ENCODE data around the gene AP2A2.

The AP2A2 gene

DNA sequence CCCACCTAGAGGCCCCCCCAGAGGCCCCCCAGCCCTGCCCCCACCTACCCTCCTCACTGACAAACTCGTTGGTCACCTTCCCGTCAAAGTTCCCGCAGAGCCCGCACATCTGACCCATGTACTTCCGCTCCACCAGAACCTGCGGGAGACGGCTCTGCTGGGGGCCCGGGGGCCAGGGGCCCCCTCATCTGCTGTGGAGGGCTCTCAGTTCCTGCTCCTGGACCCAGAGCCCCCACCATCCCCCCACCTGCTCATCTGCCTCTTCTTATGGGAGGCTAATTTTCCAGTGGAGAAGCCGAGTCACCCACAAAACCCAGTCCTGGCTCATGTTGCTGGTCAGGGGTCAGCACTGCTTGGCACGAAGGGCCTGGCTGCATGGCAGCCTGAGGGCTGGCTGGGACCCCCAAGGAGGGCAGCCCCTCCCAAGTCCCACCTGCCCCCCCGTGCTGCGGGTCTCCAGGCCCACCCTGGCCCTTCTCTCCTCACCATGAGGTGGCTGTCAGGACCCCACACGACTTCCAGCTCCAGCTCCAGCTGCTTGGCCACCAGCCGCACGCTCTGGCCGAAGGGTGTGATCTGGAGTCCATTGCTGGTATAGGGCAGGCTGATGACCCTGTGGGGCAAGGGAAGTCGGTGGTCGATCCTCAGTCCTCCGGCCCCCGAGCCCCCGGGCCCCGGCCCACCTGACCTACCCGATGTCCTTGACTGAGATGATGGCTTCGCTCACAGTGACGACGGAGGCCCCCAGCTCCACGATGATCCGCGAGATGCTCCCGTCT, 105.6 kb downstream of the AP2A2 start:
- DNase-seq: no peak

DNA sequence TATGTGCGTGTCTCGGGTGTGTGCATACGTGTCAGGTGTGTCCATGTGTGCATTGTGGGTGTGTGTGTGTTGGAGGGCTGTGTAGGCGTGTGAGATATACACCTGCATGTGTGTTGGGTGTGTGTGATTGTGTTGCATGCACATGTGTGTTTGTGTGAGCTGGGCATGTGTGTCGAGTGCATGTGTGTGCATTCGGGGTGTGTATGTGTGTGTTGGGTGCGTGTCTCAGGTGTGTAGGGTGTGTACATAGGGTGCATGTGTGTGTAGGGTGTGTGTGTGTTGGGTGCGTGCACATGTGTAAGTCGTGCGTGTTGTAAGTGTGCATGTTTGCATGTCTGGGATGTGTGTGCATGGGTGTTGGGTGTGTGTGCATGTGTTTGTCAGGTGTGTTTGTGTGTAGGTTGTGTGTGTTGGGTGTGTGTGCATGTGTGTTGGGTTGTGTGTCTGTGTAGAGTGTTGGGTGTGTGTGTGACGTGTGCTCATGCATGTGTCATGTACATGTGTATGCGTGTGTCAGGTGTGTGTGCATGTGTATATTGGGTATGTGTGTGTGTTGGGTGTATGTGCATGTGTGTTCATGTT, 106.7 kb downstream of the AP2A2 start:
- no peak for DNase-seq

DNA sequence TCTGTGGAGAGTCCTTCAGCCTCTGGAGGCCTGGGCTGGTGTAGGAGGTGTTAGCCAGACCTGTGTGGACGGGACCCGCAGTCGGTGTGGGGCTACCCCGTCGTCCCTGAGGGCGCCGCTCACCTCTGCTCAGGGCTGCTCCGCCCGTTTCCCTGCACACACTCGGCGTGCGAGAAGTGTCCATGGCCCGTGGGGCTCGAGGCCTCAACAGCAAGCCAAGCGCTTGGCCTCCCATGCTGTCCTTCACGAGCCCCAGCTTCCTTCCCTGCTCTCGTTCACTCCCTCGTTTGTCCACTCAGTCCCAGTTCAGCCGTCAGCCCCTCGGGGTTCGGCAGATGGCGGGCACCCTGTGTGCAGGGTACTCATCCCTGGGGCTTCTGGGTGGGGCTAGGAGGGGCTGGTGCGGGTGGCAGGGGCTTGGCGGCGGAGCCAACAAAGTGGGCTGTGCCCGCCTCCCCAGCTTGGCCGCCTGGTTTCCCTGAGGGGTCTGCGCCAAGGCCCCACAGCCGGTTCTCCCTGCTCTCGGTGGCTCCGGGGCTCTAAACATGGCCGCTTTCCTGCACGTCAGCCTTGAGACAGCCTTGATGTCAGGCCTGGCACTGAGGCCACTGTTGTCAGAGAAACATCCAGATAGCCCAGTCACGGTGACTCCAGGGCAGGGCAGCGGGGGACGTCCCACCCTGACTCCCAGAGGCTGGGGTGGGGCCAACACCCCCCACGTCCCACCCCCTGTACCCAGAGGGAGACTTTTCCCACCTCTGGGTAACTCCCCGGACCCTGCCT, 107.5 kb downstream of the AP2A2 start:
- no peak for DNase-seq

GRCh38 chr11:1034001-1034400, 108.3 kb downstream of the AP2A2 start:
- no peak for DNase-seq

DNA sequence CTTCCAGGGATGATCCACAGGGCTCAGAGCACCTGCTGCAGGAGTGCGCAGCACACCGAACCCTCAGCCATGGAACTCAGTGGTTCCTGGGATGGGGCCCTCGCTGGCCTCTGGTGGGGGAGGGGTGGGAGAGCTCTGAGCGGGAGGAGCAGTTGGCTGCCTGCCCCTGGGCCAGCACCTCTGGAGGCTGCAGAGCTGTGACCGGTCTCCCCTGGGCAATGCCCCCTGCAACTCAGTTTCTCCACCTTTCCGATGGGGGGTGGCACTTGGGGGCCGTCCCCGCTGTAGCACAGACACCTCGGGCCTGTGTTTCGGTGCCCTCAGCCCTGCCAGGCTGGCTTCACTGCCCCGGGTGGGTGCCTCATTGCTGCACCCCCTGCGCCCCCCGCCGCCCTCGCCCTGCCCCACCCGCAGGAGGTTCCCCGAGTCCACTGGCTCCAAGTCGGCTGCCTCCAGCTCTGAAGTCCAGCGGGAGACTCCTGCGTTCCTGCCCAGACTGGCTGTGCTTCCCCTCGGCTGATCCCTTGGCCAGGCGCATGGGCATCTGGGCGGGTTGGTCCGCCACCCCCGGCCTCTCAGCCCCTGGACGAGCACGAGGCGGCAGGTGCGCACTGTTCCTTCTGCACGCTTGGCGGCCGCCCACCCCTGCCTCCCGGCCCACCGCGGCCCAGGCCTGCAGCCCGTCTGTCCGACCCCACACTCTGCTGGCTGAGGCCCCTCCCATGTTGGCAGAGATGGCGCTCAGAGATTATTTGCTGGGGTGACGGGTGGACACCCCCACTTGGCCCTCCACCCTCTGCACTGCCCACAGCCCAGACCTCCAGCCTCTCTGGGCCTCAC, 109.0 kb downstream of the AP2A2 start:
- no peak for DNase-seq

- DNase-seq: no peak
Measured at GRCh38 chr11:1035577-1036283, 110.1 kb downstream of the AP2A2 start.

DNA sequence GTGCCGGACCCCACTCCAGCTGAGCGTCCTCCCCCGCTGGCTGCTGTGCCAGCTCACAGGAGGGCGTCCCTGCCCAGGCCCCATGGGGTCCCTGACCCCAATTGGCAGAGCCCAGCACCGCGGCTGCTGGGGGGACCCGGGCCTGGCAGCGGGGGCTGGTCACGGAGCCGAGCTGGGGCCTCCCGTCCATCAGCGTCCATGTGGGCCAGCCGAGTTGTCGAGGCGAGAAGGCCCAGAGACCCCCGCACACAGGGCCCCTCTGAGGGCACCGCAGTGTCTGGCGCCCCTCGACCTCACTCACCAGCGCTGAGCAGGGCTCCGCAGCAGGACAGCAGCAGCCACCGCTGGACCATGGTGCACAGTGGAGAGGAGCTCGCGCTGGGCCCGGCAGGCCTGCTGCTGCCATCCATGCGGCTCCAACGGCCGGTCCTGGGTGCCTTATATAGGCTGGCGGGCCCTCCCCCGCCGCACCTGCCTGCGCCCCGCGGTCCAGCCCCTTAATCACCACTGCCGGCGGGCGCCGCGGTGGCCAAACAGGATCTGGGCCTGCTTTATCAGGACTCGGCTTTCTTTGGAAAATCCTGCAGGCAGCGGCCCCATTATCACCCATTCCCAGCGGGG, 110.7 kb downstream of the AP2A2 start, which contains the start of gene MUC6:
TSS of gene MUC6 (minus strand) at position 416 of the 621 bp plus-strand sequence. CDS start at position 353, 63 bp downstream.
- DNase-seq: no peak

DNA sequence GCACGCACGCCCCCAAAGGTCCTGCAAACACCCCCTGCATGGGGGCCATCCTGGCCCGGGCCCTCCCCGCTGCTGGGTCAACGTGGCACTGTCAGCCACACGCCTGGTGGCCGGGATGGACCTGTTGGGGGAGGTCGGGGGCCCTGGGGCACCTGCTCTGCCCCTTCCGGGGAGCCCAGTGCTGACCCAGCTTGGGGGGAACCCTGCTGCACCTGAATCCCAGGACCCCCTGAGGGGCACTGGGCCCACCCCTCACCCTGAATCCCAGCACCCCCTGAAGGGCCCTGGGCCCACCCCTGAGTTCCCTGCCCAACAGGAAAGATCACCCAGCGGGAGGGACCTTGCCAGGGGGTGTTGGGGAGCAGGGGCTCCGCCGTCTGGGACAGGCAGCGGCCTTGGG, 111.3 kb downstream of the AP2A2 start:
- DNase-seq: no peak

DNA sequence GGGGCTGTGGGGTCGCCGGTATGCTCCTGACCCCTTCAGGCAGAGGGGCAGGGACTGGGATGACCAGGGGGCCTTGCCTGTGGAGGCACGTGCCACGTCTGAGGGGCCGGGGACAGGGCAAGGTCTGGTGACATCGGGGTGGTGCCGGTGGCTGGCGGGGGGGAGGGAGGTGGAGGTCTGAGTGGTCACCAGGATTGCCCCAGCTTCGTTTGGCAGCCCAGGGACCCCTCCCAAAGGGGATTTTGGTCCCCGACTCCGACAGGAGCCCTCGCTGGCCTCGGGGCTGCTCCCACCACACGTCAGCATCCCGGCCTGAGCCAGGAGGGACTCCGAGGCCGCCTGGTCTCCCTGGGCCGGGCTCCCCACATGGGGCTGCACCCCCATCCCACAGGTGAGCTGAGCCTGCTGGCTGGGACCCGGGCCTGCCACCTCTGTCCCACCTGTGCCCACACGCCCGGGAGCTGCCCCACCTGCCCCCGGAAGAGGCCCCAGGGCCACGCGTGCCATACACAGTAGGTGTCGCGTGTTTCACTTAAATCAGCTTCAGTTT, 111.9 kb downstream of the AP2A2 start:
- DNase-seq: no peak

DNA sequence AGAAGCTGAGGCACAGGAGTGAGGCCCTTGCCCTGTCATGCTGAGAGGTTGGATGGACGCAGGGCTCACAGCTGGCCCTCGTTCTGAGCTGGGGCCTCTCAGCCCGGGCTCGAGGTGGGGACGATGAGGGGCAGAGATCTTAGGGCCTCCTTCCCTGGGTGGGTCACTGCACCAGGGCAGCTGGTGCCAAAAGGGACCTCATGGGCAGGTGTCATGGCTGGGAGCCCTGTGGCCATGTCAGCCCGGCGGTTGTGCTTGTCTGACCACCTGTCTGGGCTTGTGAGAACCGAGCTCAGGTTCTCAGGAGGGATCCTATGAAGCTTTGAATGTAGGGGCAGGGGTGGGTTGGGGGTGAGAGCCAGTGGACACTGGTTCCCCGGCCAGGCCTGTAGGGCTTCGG, 112.7 kb downstream of the AP2A2 start:
- no peak for DNase-seq

DNA sequence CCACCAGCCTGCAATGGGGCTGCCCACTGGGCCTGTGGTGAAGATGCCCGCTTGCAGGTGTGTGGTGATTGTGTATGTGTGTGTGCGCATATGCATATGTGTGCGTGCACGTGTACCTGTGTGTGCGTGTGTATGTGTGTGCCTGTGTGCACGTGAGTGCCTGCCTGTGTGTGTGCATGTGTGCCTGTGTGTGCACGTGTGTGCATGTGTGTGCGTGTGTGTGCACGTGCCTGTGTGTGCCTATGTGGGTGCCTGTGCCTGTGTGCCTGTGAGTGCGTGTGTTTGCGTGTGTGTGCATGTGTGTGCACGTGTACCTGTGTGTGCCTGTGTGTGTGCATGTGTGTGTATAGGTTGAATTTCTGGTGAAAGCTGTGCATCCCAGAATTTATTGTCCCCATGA, 113.3 kb downstream of the AP2A2 start:
- no peak for DNase-seq

GRCh38 chr11:1039481-1040427, 114.1 kb downstream of the AP2A2 start:
- no peak for DNase-seq

DNA sequence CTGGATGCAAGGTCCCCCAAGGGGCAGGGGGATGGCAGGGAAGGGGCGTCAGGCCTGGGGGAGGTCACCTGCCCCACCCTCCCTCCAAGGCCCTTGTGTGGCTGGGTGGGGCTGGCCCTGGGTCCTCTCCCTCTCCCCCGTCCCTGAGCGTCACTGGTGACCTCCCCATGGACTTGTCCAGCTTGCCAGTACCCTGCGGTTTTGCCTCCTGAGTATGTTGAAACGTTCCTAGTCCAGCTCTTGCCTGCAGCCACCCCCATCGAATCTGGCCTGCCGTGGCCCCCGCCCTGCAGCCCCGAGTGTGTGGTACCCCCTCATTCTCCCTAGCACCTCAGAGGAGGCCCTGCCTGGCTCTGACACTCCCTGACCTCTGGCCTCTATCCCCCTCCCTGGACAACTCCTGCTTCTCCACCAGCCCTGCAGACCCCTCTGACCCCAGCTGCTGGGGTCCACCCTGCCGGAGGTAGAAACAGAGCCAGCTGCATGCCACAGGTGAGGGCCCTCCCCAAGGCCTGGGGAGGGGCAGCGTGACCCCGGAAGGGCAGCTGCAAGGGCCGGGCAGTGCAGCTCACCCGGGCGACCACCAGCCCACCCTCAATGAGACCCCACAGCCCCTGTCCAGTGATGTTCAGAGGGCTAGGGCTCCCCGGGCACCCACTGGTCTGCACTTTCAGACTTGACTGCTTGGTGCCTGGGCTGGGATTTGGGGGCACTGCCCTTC, 114.9 kb downstream of the AP2A2 start:
- no peak for DNase-seq

DNA sequence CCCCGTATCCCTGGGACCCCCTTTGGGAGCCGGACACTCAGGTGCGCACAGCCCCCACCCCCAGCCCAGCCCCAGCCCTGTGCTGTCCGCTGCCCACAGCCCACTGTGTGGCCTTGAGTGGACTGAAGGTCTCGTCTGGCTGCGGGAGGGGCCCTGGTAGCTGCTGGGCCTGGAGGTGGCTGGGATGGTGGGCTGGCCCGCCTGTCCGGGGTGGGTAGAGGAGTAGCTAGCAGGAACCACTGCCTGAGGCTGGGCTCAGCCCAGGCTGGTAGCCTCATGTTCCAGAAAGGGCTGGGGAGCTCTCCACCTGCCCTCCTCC, 115.4 kb downstream of the AP2A2 start:
- no peak for DNase-seq

DNA sequence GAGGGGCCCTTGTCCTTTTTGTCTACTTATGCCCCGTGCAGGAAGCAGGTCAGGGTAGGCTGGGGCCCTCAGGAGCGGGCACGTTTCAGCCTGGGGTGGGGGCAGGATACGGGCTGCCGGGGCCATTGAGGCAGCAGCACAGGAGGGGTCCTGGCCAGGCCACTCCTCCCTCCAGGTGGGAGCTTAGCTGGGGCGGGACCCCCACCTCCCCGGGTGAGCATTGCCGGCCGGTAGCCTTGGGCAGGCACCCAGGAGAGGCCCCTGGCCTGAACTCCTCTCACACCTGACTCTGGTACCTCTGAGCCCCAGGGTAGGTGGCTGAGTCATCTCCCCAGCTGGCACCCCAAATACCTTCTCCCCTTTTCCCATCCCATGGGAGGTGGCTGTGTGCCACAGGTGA, 115.8 kb downstream of the AP2A2 start:
- no peak for DNase-seq

DNA sequence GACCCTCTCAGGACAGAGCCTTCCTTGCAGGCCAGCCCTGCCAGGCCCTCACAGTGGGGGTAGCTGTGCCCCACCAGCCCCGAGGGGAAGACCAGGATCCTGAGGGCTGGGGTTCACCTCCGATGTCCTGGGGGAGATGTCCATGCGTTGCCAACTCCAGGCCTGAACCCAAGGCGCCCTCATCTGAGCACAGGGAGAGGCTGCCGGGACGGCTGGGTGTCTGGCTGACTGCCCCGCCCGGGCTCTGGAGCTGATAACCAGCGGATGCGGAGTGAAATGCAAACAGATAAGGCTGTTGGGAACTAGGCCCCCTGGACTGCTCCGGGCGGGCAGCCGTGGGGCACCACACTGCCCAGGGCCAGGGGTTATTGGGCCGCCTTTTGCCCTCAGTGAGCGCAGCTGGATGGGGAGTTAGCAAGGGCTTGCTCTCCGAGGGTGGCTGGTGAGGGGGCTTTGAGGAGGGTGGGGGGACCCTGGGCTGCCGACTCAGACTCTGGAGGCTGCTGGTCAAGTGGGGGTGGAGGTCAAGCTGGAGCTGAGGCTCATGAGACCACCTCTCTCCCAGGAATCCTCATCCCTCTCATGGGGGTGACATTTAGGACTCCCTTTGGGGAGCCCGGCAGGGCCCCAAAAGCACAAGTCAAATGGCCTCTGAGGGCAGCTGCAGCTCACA, 116.4 kb downstream of the AP2A2 start:
- DNase-seq: no peak

DNA sequence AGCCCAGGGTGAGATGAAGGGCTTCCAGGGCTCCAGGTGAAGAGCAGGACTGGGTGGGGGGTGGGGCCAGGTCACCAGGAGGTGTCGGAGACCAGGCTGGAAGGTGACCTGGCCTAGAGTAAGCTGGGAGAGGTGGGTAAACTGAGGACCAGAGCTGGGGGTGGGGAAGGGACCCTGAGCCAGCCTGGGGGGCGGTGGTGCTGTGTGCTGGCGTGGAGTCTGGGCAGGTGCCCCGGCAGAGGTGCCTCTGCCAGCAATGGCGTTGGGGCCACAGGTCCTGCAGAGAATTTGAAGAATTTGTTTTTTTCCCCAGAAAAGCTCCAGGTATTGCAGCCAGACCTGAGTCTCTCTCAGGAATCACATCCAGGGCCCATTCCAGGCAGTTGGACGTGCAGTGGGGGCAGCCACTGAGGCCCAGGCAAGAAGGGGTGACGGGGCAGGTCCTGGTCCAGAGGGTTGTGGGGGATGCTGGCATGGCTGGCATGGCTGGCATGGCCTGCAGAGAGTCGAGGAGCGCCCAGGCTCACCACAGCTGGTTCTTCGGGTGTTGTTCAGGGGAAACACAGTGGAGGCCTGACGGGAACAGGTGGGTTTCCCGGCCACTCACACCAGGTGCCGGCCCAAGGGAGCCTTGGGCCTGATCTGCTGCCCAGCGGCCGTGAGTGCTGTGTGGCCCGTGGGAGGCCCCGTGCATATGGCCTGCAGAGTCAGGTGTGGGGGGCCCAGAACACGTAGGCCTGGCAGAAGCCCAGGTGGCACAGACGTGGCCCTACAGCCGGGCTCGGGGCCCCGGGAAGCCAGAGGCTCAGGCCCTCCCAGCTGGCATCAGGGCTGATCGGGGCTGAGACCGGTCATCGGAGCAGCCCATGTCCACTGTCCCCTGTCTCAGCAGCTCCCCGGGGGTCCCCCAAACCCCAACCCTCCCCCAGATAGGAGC, 117.2 kb downstream of the AP2A2 start:
- DNase-seq: no peak

DNA sequence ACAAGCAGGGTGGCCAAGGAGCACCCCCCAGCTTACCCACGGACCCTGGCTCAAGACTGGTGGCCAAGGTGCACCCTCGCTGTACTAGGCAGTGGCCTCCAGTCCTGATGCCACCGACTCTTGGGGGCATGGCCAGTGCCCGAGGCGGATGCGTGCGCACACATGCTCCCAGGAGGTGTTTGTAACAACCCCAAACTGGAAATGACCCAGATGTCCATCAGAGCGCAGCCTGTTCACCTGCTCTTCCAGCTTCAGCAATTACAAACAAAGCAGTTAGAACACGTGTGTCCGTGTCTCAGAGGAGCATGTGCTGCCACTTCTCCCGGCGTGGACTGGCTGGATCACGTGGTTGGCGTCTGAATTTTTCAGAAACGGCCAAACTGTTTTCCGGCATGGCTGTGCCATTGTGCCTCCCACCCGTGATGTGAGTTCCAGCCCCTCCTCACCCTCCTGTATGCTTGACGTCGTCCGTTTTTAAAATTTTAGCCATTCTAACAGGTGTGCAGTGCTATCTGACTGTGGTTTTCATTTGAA, 118.0 kb downstream of the AP2A2 start:
- no peak for DNase-seq

Measured in EL (cell line).